NCI-H146 (cell line): ENCODE results near the gene PPP2R3C.
"Not testable (repeated sequence)": the region's sequence is repeated elsewhere in the genome, so short reads cannot be mapped to it uniquely, and the experiment has no call there.

Source experiments
- DNase-seq: peaks from one replicate; lab custom pipeline; 2025; lab: John Stamatoyannopoulos, UW

The PPP2R3C gene

GRCh38 chr14:35051796-35052195, 70.0 kb downstream of the PPP2R3C start:
- no peak for DNase-seq

GRCh38 chr14:35050652-35051051, 71.1 kb downstream of the PPP2R3C start:
- no peak for DNase-seq

- no peak for DNase-seq
These were observed 73.7 kb downstream of the PPP2R3C start for GRCh38 chr14:35047976-35048513.

GRCh38 chr14:35046751-35047536, 74.8 kb downstream of the PPP2R3C start:
- DNase-seq, result peak; percentile 29

- DNase-seq, result peak; percentile 94
These were observed 75.6 kb downstream of the PPP2R3C start, which contains the start of gene FAM177A1 for GRCh38 chr14:35046048-35046750. Gene FAM177A1 (plus strand): TSS chr14:35046272. CDS start chr14:35046464, 192 bp downstream.

- DNase-seq, result no peak
These were observed 76.1 kb downstream of the PPP2R3C start for GRCh38 chr14:35045798-35046047.

GRCh38 chr14:35044939-35045797, 76.6 kb downstream of the PPP2R3C start:
- DNase-seq, result no peak

- no peak for DNase-seq
These were observed 78.7 kb downstream of the PPP2R3C start for GRCh38 chr14:35043046-35043445.

- DNase-seq, result no peak
These were observed 79.2 kb downstream of the PPP2R3C start for GRCh38 chr14:35042632-35043031.

GRCh38 chr14:35038312-35038711, 83.5 kb downstream of the PPP2R3C start:
- not testable (repeated sequence) for DNase-seq
